OCI-LY7 (cell line): ENCODE data around the gene SPTB. TPM values are rescaled to one million over a fixed set of nuclear protein-coding genes. Genes with fewer than 3 reads are reported as not detected.

Source experiments
- BruUV-seq: library from RNA; stranded (reverse); fragments of 400-500 nt; replicated peaks from 2 replicates; lab custom pipeline; 2021; lab: Mats Ljungman, UMichigan
- CTCF ChIA-PET: fragments of 300-600 bp; sonication (Branson Sonifier 250); formaldehyde crosslinking; loops from one replicate; lab custom pipeline; 2022; ENCODE audit warnings: antibody characterized with exemption; ENCODE audit not compliant: unreplicated experiment; lab: Charles Lee
- POLR2A ChIA-PET: fragments of 300-600 bp; sonication (Branson Sonifier 250); formaldehyde crosslinking; loops from one replicate; lab custom pipeline; 2022; ENCODE audit warnings: antibody characterized with exemption; lab: Charles Lee
- DNase-seq: peaks from one replicate; pipeline ENCODE4 v3.0.0-alpha.2; 2015; ENCODE audit warnings: low spot score
- H2AFZ ChIP-seq: fragments of 200-600 bp; sonication (generic), shearing (Covaris generic); 2 replicates; pipeline ENCODE4 v1.6.1; 2014; ENCODE audit warnings: mild to moderate bottlenecking, antibody characterized with exemption, low read length, moderate library complexity
- H3K27ac ChIP-seq: fragments of 200-600 bp; sonication (generic); 2 replicates; pipeline ENCODE4 v1.5.1; 2014; ENCODE audit warnings: mixed run types, low read depth, mild to moderate bottlenecking, moderate library complexity, low read length, inconsistent platforms; ENCODE audit not compliant: poor library complexity, severe bottlenecking
- H3K36me3 ChIP-seq: fragments of 200-600 bp; sonication (generic); 2 replicates; pipeline ENCODE4 v1.6.1; 2014; ENCODE audit warnings: mild to moderate bottlenecking, antibody characterized with exemption, low read length, moderate library complexity, mixed read lengths; ENCODE audit not compliant: insufficient read depth
- H3K4me1 ChIP-seq: fragments of 200-600 bp; sonication (generic); 2 replicates; pipeline ENCODE4 v1.5.1; 2014; ENCODE audit warnings: mild to moderate bottlenecking, low read length; ENCODE audit not compliant: insufficient read depth, poor library complexity, severe bottlenecking
- H3K4me2 ChIP-seq: fragments of 200-600 bp; sonication (generic); 2 replicates; pipeline ENCODE4 v1.6.1; 2014; ENCODE audit warnings: mild to moderate bottlenecking, low read length
- H3K4me3 ChIP-seq: fragments of 200-600 bp; sonication (generic); 2 replicates; pipeline ENCODE4 v1.5.1; 2014; ENCODE audit warnings: mild to moderate bottlenecking, low read depth, low read length; ENCODE audit not compliant: poor library complexity, severe bottlenecking
- H3K79me2 ChIP-seq: fragments of 200-600 bp; sonication (generic); 2 replicates; pipeline ENCODE4 v1.6.1; 2016; ENCODE audit warnings: low read depth, mild to moderate bottlenecking, low read length, moderate library complexity, mixed read lengths; ENCODE audit not compliant: insufficient read depth
- H3K9me2 ChIP-seq: fragments of 200-600 bp; sonication (generic); 2 replicates; pipeline ENCODE4 v1.6.1; 2016; ENCODE audit warnings: mild to moderate bottlenecking, low read length, mixed read lengths; ENCODE audit not compliant: insufficient read depth
- H3K9me3 ChIP-seq: fragments of 200-600 bp; sonication (generic); 2 replicates; pipeline ENCODE4 v1.6.1; 2014; ENCODE audit warnings: mild to moderate bottlenecking, mixed run types, low read length, mixed read lengths
- H4K20me1 ChIP-seq: fragments of 200-600 bp; sonication (generic); 2 replicates; pipeline ENCODE4 v1.6.1; 2014; ENCODE audit warnings: mild to moderate bottlenecking, antibody characterized with exemption, low read length, moderate library complexity, mixed read lengths; ENCODE audit not compliant: insufficient read depth
- EZH2phosphoT487 ChIP-seq: fragments of 200-600 bp; sonication (generic); IDR thresholded peaks from 2 replicates; pipeline ENCODE4 v1.6.1; 2018; ENCODE audit warnings: low read depth, borderline replicate concordance, mild to moderate bottlenecking, mixed run types, antibody characterized with exemption, low read length, moderate library complexity, mixed read lengths
- intact Hi-C: fragments of 100-400 bp; cut with micrococcal nuclease; formaldehyde crosslinking; loops from one replicate; pipeline ENCODE4 v1.10.0; 2022; ENCODE audit not compliant: unreplicated experiment
- total RNA-seq, 2 experiments: library from RNA; depleted of rRNA in 1 of 2; stranded (reverse); fragments of >200 nt in 1 of 2; shearing (Covaris generic) in 1 of 2; gene quantifications; 2 replicates each; pipeline ENCODE4 v1.2.3, GENCODE V29; 2014 to 2022
- TF ChIP-seq, protein P1 (sequence below): fragments of 200-600 bp; sonication (generic); conservative IDR thresholded peaks from 2 replicates; pipeline ENCODE4 v1.5.1; 2014; ENCODE audit warnings: mild to moderate bottlenecking, antibody characterized with exemption, low read length, moderate library complexity, mixed read lengths

The SPTB gene
- total RNA-seq, 2 experiments from 2014 or later = not detected

DNA sequence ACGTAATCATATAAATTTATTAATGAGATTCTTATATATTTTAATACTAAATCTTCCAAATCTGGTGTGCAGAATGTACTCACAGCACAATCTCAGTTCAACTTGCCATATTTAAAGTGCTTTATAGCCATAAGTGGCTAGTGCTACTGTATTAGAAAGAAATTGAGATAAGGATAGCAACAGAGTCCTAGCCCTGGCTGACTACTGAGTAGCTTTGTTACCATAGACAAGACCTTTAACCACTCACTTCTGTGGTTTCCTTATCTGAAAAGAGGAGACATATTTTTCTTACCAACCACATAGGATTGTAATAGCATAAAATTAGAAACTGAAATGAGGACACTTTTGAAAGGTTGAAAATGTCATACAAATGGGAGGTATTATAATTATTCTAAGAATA, 32.6 kb upstream of the SPTB start:
- POLR2A ChIA-PET = interaction anchor here (1.0 kb wide), 1 partner anchor 11 kb away, joined by 3 read pairs; no protein-coding TSS in a partner anchor
- H3K36me3 ChIP-seq = peaks cover 14% of the 10 kb centered on the region
- no peaks in the 10 kb centered on the region for H3K9me2 ChIP-seq
- no peaks in the 10 kb centered on the region for H3K9me3 ChIP-seq
- H2AFZ ChIP-seq = no peak overlapping the region
- H3K4me2 ChIP-seq = no peak overlapping the region
- peaks cover 27% of the 10 kb centered on the region for H3K79me2 ChIP-seq
- no peak for DNase-seq
- H3K27ac ChIP-seq = no peak overlapping the region
- intact Hi-C loops = no loop called here
- H3K4me3 ChIP-seq = no peak overlapping the region
- 0 out of 2 replicates have a peak, but pooled peaks cover 12% of the 10 kb centered on the region for H4K20me1 ChIP-seq
- CTCF ChIA-PET = no interaction called here
- BruUV-seq = no TSS peak
- peaks cover 16% of the 10 kb centered on the region for H3K4me1 ChIP-seq
- no peak for TF ChIP-seq EZH2phosphoT487
- TF ChIP-seq, protein P1, sequence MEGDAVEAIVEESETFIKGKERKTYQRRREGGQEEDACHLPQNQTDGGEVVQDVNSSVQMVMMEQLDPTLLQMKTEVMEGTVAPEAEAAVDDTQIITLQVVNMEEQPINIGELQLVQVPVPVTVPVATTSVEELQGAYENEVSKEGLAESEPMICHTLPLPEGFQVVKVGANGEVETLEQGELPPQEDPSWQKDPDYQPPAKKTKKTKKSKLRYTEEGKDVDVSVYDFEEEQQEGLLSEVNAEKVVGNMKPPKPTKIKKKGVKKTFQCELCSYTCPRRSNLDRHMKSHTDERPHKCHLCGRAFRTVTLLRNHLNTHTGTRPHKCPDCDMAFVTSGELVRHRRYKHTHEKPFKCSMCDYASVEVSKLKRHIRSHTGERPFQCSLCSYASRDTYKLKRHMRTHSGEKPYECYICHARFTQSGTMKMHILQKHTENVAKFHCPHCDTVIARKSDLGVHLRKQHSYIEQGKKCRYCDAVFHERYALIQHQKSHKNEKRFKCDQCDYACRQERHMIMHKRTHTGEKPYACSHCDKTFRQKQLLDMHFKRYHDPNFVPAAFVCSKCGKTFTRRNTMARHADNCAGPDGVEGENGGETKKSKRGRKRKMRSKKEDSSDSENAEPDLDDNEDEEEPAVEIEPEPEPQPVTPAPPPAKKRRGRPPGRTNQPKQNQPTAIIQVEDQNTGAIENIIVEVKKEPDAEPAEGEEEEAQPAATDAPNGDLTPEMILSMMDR = no peak

- POLR2A ChIA-PET = interaction anchor here (0.8 kb wide), 1 partner anchor 1124 kb away, joined by 3 read pairs; no protein-coding TSS in a partner anchor
- no TSS peak for BruUV-seq
- DNase-seq = peak; percentile 14
These were observed 31.3 kb upstream of the SPTB start for GRCh38 chr14:64910847-64911495.

More at GRCh38 chr14:64910847-64911495, 31.3 kb upstream of the SPTB start:
- Histone ChIP-seq H3K9me2 (no peaks in the 10 kb centered on the region), H3K4me1 (peaks cover 13% of the 10 kb centered on the region), H2AFZ (no peak overlapping the region), H3K27ac (no peak overlapping the region), H3K4me2 (no peak overlapping the region), H3K79me2 (peaks cover 17% of the 10 kb centered on the region), H4K20me1 (0 out of 2 replicates have a peak, but pooled peaks cover 11% of the 10 kb centered on the region), H3K36me3 (peaks cover 5% of the 10 kb centered on the region; the same call in 1 of the 2 replicates), H3K4me3 (no peak overlapping the region), H3K9me3 (no peaks in the 10 kb centered on the region)
- TF ChIP-seq EZH2phosphoT487 = no peak
- TF ChIP-seq, protein P1 = peak; percentile 74
- CTCF ChIA-PET = no interaction called here
- intact Hi-C loops = no loop called here
